Stimulated activated effector memory CD8-positive, alpha-beta T cell treated with anti-CD3 and anti-CD28 coated beads, Interleukin-12 subunit alpha, Interleukin-12 subunit beta, amount 100 ng/mL, for 72 hours (primary cell): ENCODE results near the gene SET.

ENCODE experiments used
- ATAC-seq: fragments of 150-1000 bp; cut with Tn5 transposase; 2 replicates; pipeline ENCODE4 v1.10.0; 2021
- DNase-seq, 2 donors: peaks; one replicate each; pipeline ENCODE4 v3.0.0; 2021 to 2022; ENCODE audit warnings: low spot score in 2 of 2
- H3K27ac Mint-ChIP-seq: one replicate; pipeline ENCODE4 v1.8.0; 2022; ENCODE audit warnings: mild to moderate bottlenecking, mixed read lengths
- H3K36me3 Mint-ChIP-seq: one replicate; pipeline ENCODE4 v1.8.0; 2022; ENCODE audit warnings: mild to moderate bottlenecking, mixed read lengths
- H3K4me1 Mint-ChIP-seq: one replicate; pipeline ENCODE4 v1.8.0; 2022; ENCODE audit warnings: mixed read lengths
- H3K4me3 Mint-ChIP-seq: one replicate; pipeline ENCODE4 v1.8.0; 2022; ENCODE audit warnings: mild to moderate bottlenecking, mixed read lengths
- H3K9me3 Mint-ChIP-seq: one replicate; pipeline ENCODE4 v1.8.0; 2022; ENCODE audit warnings: mixed read lengths

Gene SET

DNA sequence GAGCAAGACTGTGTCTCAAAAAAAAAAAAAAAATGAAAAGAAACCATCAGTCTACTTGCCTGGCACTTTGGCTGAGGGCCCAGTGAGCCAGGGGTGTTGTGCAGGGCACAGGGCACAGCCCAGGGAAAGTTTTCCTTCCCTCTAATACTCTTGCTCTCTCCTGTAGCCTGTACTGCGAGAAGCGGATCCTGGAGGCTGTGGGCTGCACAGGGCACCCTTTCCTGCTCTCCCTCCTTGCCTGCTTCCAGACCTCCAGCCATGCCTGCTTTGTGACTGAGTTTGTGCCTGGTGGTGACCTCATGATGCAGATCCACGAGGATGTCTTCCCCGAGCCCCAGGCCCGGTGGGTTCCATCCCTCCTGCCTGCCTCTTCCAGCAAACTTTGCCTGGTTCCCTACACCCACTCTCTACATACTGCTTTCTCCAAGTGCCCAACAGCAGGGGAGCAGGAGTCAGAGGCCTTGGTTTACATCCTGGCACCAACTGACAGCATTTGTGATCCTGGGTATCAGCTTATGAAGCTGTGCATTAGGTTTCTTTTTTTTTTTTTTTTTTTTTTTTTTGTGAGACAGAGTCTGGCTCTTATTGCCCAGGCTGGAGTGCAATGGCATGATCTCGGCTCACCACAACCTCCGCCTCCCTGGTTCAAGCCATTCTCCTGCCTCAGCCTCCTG lies 27.7 kb downstream of the SET start:
- ATAC-seq (no peak), DNase-seq (no peak)
- Mint-ChIP-seq H3K4me1 (peaks cover 1% of the 10 kb centered on the region), H3K9me3 (no peaks in the 10 kb centered on the region), H3K4me3 (no peak overlapping the region), H3K36me3 (peaks cover 23% of the 10 kb centered on the region), H3K27ac (no peak overlapping the region)

DNA sequence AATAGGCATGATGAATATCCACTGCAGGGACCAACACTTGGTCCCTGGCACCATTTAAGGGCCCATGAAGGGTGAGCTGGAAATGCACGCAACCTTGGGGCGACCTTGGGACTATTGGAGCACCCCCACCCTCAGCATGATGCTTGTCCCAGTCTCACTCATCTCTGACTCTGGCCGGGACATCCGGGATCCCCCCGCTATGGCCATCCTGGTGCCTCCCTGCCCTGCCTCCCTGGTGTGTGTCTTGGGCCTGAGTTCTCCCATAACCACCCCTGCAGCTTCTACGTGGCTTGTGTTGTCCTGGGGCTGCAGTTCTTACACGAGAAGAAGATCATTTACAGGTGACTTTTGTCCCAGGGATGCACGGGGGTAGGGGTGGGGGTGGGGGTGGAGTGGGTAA lies 29.0 kb downstream of the SET start:
- Mint-ChIP-seq H3K4me3 (no peak overlapping the region), H3K4me1 (peaks cover 15% of the 10 kb centered on the region), H3K36me3 (peaks cover 23% of the 10 kb centered on the region), H3K9me3 (no peaks in the 10 kb centered on the region), H3K27ac (no peak overlapping the region)
- ATAC-seq = no peak
- no peak for DNase-seq

DNA sequence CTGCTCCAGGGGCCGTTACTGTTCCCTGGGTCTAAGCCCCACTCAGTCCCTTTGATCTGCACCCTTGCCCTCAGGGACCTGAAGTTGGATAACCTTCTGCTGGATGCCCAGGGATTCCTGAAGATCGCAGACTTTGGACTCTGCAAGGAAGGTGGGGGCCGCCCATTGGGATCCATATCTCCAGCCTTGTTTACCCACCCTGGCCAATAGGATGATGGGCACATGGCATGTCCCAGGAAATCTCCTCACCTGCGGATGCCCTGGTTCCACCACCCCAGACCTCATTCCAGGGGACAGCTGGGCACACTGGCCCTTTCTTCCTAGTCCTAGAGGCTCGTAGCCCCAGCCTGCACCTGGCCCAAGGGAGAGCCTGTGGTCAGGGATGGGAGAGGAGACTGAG lies 29.5 kb downstream of the SET start:
- Mint-ChIP-seq H3K9me3 (no peaks in the 10 kb centered on the region), H3K36me3 (peaks cover 25% of the 10 kb centered on the region), H3K27ac (no peak overlapping the region), H3K4me1 (peaks cover 19% of the 10 kb centered on the region), H3K4me3 (no peak overlapping the region)
- no peak for DNase-seq
- ATAC-seq = no peak

DNA sequence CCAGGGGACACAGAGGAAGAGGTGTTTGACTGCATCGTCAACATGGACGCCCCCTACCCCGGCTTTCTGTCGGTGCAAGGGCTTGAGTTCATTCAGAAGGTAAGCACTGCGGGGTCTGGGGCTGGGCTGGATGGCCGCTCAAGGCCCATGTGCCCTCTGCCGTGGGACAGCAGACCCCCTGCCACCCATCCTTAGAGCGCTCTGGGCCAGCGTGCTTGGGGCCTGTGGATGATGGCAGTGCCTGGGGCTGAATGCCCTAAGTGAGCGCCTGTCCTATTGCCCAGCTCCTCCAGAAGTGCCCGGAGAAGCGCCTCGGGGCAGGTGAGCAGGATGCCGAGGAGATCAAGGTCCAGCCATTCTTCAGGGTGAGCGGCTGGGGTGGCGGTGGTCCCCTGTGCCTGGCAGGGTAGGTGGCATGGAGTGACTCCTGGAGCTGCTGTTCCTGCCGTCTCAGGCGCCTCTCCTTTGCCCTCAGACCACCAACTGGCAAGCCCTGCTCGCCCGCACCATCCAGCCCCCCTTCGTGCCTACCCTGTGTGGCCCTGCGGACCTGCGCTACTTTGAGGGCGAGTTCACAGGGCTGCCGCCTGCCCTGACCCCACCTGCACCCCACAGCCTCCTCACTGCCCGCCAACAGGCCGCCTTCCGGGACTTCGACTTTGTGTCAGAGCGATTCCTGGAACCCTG lies 31.0 kb downstream of the SET start:
- peaks cover 30% of the 10 kb centered on the region for H3K4me1 Mint-ChIP-seq
- H3K9me3 Mint-ChIP-seq = no peaks in the 10 kb centered on the region
- ATAC-seq = no peak
- DNase-seq = no peak
- peak overlapping the region; percentile 17 for H3K27ac Mint-ChIP-seq
- H3K4me3 Mint-ChIP-seq = no peak overlapping the region
- H3K36me3 Mint-ChIP-seq = peaks cover 39% of the 10 kb centered on the region

DNA sequence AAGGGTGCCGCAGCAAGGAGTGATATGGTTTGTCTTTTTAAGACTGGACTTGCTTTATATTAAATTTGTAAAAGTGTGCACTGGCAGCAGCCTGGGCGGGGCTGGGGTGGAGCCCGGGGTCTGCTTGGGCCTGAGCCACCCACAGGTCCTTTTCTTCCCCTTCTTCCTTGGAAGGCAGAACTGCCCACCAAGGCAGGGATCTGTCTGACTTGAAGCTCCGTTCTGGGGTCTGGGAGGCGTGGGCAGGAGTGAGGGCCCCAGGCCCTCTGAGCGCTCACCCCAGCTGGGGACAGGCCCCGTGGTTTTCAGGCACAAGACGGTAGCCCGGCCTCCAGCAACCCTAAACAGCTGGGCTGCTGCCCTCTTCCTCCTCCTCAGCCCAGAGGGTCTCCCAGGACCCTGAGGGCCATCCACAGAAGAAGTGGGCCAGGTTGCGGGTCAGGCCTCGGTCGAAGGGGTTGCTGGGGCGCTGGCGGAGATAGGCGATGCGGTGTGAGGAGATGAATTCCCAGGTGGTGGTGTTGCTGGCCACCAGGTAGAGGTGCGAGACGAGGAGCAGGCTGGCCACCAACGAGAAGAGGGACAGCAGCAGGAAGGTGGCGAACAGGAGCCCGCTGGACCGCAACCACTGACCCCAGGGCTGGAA lies 31.9 kb downstream of the SET start:
- DNase-seq (no peak), ATAC-seq (no peak)
- Mint-ChIP-seq H3K9me3 (no peaks in the 10 kb centered on the region), H3K4me3 (no peak overlapping the region), H3K27ac (peak overlapping the region; percentile 89), H3K36me3 (peaks cover 39% of the 10 kb centered on the region), H3K4me1 (peaks cover 37% of the 10 kb centered on the region)

DNA sequence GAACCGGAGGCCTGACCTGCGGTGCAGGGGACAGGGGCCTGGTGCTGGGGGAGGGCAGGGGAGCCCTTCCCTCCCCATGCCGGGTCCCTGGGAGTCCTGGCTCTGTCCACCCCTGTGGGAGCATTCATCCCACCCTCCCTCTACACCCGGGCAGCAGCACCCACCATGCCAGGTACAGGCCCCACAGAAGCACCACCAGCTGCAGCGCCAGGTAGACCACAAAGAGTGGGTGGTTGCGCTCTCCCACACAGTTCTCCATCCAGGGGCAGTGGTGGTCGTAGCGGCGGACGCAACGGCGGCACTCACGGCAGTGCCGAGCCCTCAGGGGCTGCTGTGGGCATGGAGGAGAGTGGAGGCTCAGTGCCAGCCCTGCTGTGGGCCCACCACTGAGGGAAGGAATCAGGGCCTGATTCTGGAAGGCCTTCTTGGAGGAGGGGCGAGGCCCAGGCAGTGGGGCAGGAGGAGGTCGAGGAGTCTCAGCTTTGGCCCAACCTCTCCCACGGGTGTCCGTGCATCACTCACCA lies 32.5 kb downstream of the SET start:
- H3K9me3 Mint-ChIP-seq = no peaks in the 10 kb centered on the region
- peak overlapping the region; percentile 91 for H3K4me3 Mint-ChIP-seq
- peaks cover 39% of the 10 kb centered on the region for H3K36me3 Mint-ChIP-seq
- peak overlapping the region; percentile 89 for H3K27ac Mint-ChIP-seq
- no peak for DNase-seq
- ATAC-seq = no peak
- peaks cover 38% of the 10 kb centered on the region for H3K4me1 Mint-ChIP-seq

DNA sequence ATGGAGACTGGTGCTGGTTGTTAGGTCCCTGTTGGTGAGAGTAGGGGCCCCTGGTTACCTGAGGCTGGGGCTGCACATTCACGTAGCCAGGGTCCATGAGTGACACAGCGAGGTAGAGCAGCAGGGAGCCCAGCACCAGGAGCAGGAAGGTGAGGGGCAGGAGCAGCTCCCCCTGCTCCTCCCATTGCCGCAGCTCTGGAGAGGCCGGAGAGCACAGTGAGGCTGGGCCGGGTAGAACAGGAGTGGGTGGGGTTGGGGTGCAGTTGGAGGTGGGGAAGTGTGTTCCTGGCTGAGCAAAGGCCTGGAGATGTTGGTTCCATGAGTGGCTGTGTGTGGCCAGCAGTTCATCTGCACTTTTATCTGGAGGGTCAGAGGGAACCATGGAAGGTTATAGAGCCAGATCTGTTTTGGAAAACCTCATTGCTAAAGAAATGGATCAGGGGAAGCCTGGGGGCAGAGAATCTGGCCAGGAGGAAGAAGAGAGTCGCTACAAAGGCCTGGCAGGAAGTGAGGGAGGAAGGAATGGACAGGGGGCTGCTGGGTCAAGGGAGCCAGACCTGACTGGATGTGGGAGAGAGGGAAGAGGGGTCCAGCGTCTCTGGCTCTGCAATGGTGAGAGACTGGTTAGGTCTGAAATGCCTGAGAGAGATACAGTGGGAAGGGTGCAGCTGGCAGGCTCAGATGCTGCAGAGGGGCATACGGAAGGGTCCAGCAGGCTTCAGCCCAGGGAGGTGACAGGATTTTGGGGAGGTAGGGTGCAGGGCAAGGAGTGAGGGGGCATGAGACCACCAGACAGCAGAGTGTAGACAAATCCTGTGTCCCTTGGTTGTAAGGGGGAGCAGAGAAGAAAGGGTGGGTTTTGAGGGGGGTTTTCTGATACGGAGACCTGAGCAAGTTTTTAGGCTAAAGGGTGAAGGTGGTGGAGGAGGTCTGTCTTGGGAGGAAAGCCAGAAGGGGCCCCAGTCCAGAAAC lies 33.6 kb downstream of the SET start:
- ATAC-seq (no peak), DNase-seq (no peak)
- peak overlapping the region; percentile 89 for H3K27ac Mint-ChIP-seq
- no peaks in the 10 kb centered on the region for H3K9me3 Mint-ChIP-seq
- peaks cover 38% of the 10 kb centered on the region for H3K4me1 Mint-ChIP-seq
- peak overlapping the region; percentile 91 for H3K4me3 Mint-ChIP-seq
- peaks cover 39% of the 10 kb centered on the region for H3K36me3 Mint-ChIP-seq

DNA sequence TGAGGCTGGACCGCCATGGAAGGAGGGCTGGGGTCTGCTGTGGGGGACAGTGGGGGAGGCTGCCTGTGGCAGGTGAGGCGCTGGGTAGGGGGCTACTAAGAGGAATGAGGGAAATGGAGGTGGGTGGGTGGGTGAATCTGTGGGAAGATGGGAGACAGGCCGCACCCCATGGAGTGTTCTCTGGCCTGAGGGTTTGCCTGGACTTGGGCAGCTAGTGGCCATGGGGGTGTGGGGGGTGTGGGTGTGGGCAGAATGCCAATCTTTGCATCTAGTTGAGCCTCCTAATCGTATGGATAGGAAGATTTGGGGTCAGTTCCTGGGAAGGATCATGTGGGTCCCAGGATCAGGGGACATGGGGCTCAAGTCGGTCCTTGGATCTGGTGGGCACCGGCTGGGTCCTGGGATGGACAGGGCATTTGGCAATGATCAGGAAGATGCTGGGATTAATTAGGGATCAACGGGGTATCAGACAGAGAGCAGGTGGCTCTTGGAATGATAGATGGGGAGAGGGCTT lies 34.4 kb downstream of the SET start:
- Mint-ChIP-seq H3K9me3 (no peaks in the 10 kb centered on the region), H3K4me1 (peaks cover 38% of the 10 kb centered on the region)

DNA sequence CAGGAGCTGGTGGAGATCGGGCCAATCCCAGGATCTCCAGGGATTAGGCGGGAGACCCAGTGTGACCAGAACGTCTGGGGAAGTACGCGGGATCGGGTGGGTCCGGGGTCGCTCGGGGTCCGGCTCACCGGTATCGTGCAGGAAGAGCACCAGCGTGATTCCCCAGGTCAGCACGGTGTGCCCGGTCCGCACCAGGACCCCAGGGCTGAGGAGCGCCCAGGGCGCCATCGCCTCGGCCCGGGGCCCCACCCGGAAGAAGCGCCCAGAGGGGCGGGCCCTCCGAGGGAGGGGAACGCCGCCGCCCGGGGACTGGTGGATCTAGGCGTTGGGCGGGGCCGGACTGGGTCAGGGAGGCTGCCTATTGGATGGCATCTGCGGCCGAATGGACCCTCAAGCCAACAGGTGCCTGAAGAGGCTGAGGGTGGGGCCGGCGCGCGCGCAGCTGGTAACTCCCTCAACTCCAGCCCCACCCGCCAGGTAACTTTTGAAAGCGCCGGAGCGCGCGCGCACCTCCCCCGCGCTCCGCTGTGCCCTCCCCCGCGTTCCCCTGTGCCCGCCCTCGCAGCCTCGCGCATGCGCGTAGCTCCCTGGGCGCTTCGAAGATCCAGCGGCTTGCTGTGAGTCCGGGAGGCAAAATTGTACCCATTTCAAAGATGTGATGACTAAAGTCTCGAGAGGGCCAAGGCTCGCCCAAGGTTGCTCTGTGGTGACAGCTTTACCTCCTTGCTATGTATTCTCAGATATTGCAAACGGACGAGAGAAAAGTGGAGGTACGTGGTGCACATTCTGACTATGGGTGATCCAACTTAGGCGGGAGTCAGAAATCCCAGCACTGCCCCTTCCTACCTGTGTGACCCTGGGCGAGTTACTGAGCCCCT lies 35.1 kb downstream of the SET start, which contains the start of gene ZDHHC12:
Gene ZDHHC12, minus strand, starts transcription at position 262 of the 878 bp plus-strand sequence. Its CDS starts 34 bp downstream, at position 228.
- no peaks in the 10 kb centered on the region for H3K9me3 Mint-ChIP-seq
- ATAC-seq (peak; percentile 97), DNase-seq (peak; percentile 95 to 98)
- H3K36me3 Mint-ChIP-seq = peaks cover 39% of the 10 kb centered on the region
- H3K27ac Mint-ChIP-seq = peak within 1 kb of the TSS; percentile 89
- peaks cover 38% of the 10 kb centered on the region for H3K4me1 Mint-ChIP-seq
- H3K4me3 Mint-ChIP-seq = peak within 1 kb of the TSS; percentile 91

More for the DNA sequence above, 34.4 kb downstream of the SET start:
- no peak for ATAC-seq
- peaks cover 39% of the 10 kb centered on the region for H3K36me3 Mint-ChIP-seq
- no peak for DNase-seq
- H3K4me3 Mint-ChIP-seq = peak overlapping the region; percentile 91
- peak overlapping the region; percentile 89 for H3K27ac Mint-ChIP-seq

DNA sequence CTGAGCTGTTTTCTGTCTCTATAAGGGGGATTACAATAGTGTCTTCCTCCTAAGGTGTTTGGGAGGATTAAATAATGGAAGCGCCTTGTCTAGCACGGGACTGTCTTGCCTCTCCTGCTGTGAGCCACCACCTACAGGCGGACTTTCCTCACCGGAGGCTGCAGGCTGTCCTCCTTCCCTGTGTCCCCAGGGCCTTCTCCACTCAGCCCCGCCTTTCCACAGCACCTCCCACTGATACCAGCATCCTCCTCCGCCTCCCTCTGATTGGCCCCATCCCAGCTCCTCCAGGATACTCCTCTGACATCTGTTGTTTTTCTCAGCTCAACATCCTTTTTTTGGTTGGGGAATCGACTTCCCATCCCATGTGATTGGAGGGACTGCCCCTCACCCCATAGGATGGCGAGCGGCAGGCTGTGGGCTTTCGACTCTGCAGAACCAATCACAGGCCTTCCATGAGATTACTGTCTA lies 35.8 kb downstream of the SET start:
- H3K4me1 Mint-ChIP-seq = peaks cover 38% of the 10 kb centered on the region
- peak; percentile 22 to 77 for DNase-seq
- H3K4me3 Mint-ChIP-seq = peak overlapping the region; percentile 91
- H3K36me3 Mint-ChIP-seq = peaks cover 34% of the 10 kb centered on the region
- peak overlapping the region; percentile 89 for H3K27ac Mint-ChIP-seq
- peak; percentile 22 for ATAC-seq
- H3K9me3 Mint-ChIP-seq = no peaks in the 10 kb centered on the region

DNA sequence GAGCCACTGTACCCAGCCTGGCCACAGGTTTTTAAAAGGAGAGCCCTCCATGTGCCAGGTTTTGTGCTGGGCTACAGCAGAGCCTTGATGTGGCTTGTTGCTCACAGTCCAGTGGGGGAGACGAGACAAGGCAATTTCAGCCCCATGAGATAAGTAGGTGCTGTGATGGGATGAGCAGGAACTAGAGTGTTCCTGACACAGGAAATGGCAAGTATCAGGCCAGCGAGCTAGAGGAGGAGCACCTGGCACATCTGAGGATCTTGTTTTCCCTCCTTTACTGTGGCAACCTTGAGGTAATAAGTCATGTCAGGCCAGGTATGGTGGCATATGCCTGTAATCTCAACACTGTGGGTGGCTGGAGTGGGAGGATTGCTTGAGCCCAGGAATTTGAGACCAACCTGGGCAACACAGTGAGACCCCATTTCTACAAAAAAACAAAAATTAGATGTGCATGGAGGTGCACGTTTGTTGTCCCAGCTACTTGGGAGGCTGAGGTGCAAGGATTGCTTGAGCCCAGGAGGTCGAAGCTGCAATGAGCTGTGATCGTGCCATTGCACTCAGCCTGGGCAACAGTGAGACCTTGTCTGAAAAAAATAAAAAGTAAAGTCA lies 38.7 kb downstream of the SET start:
- DNase-seq = no peak
- H3K9me3 Mint-ChIP-seq = no peaks in the 10 kb centered on the region
- no peak overlapping the region for H3K4me3 Mint-ChIP-seq
- H3K36me3 Mint-ChIP-seq = peaks cover 29% of the 10 kb centered on the region
- ATAC-seq = no peak
- H3K27ac Mint-ChIP-seq = peak overlapping the region; percentile 43
- peaks cover 27% of the 10 kb centered on the region for H3K4me1 Mint-ChIP-seq

DNA sequence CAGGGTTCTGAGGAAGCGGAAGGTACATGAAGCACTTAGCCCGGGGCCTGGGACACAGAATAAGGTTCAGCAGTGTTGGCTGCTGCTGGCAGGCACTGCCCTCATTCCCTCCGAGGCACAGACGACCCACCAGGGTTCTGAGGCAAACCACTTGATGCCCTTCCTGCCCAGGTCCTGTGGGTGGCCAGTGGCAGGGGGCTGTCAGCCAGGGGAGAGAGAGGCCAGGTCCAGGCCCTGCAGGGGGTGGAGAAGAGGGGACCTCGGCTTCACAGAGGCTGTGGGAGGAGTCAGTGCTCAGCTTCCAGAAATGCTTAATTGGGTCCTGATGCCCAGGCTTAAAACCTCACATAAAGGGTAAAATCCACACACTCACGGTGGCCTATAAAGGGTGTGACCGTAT lies 39.3 kb downstream of the SET start:
- peaks cover 33% of the 10 kb centered on the region for H3K36me3 Mint-ChIP-seq
- ATAC-seq (no peak), DNase-seq (no peak)
- no peak overlapping the region for H3K4me3 Mint-ChIP-seq
- peaks cover 21% of the 10 kb centered on the region for H3K4me1 Mint-ChIP-seq
- H3K27ac Mint-ChIP-seq = peak overlapping the region; percentile 43
- no peaks in the 10 kb centered on the region for H3K9me3 Mint-ChIP-seq

DNA sequence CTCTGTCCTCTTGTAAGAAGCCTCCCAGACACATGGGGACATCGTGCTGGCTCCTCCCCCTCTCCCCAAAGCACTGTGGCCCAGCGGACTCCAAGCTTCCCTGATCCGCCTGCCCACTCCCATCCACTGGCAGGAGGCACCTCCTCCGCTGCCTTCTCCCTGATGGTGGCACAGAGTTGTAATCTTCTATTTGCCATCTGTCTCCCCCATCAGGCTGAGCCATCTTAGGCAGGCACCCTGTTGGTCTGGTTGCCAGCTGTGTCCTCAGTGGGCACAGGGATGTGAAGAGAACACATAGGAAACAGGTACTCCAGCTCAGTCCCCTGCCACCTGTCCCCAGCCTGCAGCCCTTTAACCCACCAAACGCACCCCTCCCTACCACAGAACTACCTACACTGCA lies 40.3 kb downstream of the SET start:
- Mint-ChIP-seq H3K36me3 (peaks cover 29% of the 10 kb centered on the region), H3K4me1 (peaks cover 16% of the 10 kb centered on the region), H3K4me3 (no peak overlapping the region), H3K9me3 (no peaks in the 10 kb centered on the region), H3K27ac (peak overlapping the region; percentile 37)
- ATAC-seq (no peak), DNase-seq (no peak)
